AG10803 (cell line): Measurements from ENCODE around the gene NEGR1.
A peak's percentile ranks its signal among the peaks of the same experiment; 100 is the strongest.
"Not testable (repeated sequence)": the region's sequence is repeated elsewhere in the genome, so short reads cannot be mapped to it uniquely, and the experiment has no call there.

Experiments
- DNase-seq: peaks from one replicate; pipeline ENCODE4 v3.0.0; 2010; ENCODE audit warnings: low read depth
- H3K4me3 ChIP-seq: 2 replicates; pipeline ENCODE4 v1.5.1; 2011; ENCODE audit warnings: mild to moderate bottlenecking, low read length, control low read depth
- CTCF ChIP-seq: conservative IDR thresholded peaks from 2 replicates; pipeline ENCODE4 v1.5.1; 2011; ENCODE audit warnings: mild to moderate bottlenecking, low read length, control low read depth, inconsistent platforms

NEGR1 gene

GRCh38 chr1:72280711-72281110 is 1.6 kb downstream of the NEGR1 start:
- no peak for DNase-seq
- TF ChIP-seq CTCF, result peak; percentile 17; the same call in 1 of the 2 replicates
- H3K4me3 ChIP-seq, result peak overlapping the region; percentile 85

DNA sequence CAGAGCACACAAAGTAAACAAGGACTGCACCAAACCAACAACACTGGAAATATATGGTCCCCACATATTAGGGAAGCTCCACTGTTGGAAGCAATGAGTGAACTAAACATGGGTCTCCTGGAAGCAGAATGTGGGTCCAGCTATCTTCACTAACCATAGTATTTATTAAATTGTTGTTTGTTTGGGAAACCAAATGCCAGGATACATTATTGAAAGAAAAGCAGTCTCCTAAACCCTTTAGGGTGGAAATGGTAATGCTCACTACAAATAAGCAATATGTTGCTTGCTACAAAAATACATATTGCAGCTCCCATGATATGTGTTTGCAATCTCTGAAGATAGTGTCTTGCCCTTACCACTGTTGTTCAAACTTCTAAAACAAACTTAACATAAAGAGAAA is 2.2 kb downstream of the NEGR1 start:
- DNase-seq, result no peak
- H3K4me3 ChIP-seq, result peak overlapping the region; percentile 10
- no peak for TF ChIP-seq CTCF

- TF ChIP-seq CTCF, result no peak
- H3K4me3 ChIP-seq, result no peak overlapping the region
- no peak for DNase-seq
These were observed 3.9 kb downstream of the NEGR1 start for GRCh38 chr1:72278461-72278860.

GRCh38 chr1:72271555-72272085 is 10.7 kb downstream of the NEGR1 start:
- no peak for DNase-seq
- H3K4me3 ChIP-seq, result no peak overlapping the region
- no peak for TF ChIP-seq CTCF

- no peak for DNase-seq
- no peak overlapping the region for H3K4me3 ChIP-seq
- TF ChIP-seq CTCF, result no peak
These were observed 19.6 kb downstream of the NEGR1 start for GRCh38 chr1:72262735-72263134.

GRCh38 chr1:72253132-72253531 is 29.2 kb downstream of the NEGR1 start:
- DNase-seq, result no peak
- no peak overlapping the region for H3K4me3 ChIP-seq
- TF ChIP-seq CTCF, result no peak

DNA sequence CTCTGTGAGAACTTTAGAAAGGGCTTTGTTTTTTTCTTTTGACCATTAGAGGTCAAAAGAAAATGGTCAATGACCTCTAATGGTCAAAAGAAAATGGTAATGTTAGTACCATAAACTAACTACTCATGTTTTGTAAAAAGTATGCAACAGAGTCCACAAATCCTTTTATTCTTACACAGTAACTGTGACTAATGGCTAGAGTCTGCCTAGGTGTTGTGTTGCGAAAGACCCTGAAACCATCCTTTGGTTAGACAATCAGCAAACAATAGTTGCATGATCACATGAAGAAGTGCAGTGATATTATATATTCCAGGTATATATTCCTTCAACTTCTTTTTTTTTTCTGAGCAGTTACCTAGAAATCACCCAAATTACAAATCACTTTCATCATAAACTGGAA is 40.9 kb downstream of the NEGR1 start:
- TF ChIP-seq CTCF, result no peak
- H3K4me3 ChIP-seq, result no peak overlapping the region
- peak; percentile 25 for DNase-seq

DNA sequence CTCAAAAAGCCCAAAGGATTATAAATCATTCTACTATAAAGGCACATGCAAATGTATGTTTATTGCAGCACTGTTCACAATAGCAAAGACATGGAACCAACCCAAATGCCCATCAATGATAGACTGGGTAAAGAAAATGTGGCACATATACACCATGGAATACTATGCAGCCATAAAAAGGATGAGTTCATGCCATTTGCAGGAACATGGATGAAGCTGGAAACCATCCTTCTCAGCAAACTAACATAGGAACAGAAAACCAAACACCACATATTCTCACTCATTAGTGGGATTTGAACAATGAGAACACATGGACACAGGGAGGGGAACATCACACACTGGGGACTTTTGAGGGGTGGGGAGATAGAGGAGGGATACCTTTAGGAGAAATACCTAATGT is 46.4 kb downstream of the NEGR1 start:
- not testable (repeated sequence) for DNase-seq, H3K4me3 ChIP-seq
